Measurements from ENCODE around the gene PKDREJ. TPM values are rescaled to one million over a fixed set of nuclear protein-coding genes. Genes with fewer than 3 reads are reported as not detected.

The PKDREJ gene
- total RNA-seq, 1 experiment from 2014 or later = not detected

GRCh38 chr22:46251266-46251665, 11.9 kb downstream of the PKDREJ start:
- CTCF ChIA-PET = no interaction called here
- H3K36me3 ChIP-seq (ENCODE audit: control insufficient read depth, insufficient read depth, low read length) = no peaks in the 10 kb centered on the region
- ATAC-seq (no peak), DNase-seq (ENCODE audit: low read depth, low spot score) (no peak)
- no peaks in the 10 kb centered on the region for H3K9me3 ChIP-seq (ENCODE audit: control insufficient read depth, insufficient read depth, low read depth, low read length)
- H3K4me3 ChIP-seq (ENCODE audit: low read depth in 2 of 2, low read length in 2 of 2) = peak overlapping the region; percentile 68 to 70
- intact Hi-C loops (cut with micrococcal nuclease; ENCODE audit: unreplicated experiment) (no loop called here), in situ Hi-C loops (cut with HindIII; ENCODE audit: low pct_unique_long_range_greater_than_20kb, low sequenced_read_pairs) (no loop called here)
- peak overlapping the region; percentile 78 for H3K27ac ChIP-seq (ENCODE audit: low read length)
- BruUV-seq (replicated peaks) = no TSS peak
- peaks cover 7% of the 10 kb centered on the region; the same call in 1 of the 2 replicates for H3K4me1 ChIP-seq (ENCODE audit: control insufficient read depth, insufficient read depth, low read length)
- TF ChIP-seq CTCF (IDR thresholded peaks at IDR 0.05) = no peak
- no peak for TF ChIP-seq SIN3A (IDR thresholded peaks at IDR 0.05; ENCODE audit: borderline replicate concordance, insufficient read depth, low read depth, low read length)
- TF ChIP-seq POLR2AphosphoS5 (IDR thresholded peaks at IDR 0.05; ENCODE audit: low read depth, low read length) = no peak
- TF ChIP-seq REST (IDR thresholded peaks at IDR 0.05; ENCODE audit: insufficient read depth in 1 of 2, low read depth in 2 of 2, low read length in 1 of 2) = no peak
- no peak for TF ChIP-seq TCF7L2 (IDR thresholded peaks at IDR 0.05; ENCODE audit: low read depth, low read length)
- POLR2A ChIA-PET = no interaction called here
- H3K27me3 ChIP-seq (ENCODE audit: control insufficient read depth, insufficient read depth, low read length) = no peaks in the 10 kb centered on the region

GRCh38 chr22:46250783-46251125, 12.4 kb downstream of the PKDREJ start:
- H3K4me1 ChIP-seq (ENCODE audit: control insufficient read depth, insufficient read depth, low read length) = peaks cover 7% of the 10 kb centered on the region; the same call in 1 of the 2 replicates
- intact Hi-C loops (cut with micrococcal nuclease; ENCODE audit: unreplicated experiment) (no loop called here), in situ Hi-C loops (cut with HindIII; ENCODE audit: low pct_unique_long_range_greater_than_20kb, low sequenced_read_pairs) (no loop called here)
- no peak for DNase-seq (ENCODE audit: low read depth, low spot score)
- H3K9me3 ChIP-seq (ENCODE audit: control insufficient read depth, insufficient read depth, low read depth, low read length) = no peaks in the 10 kb centered on the region
- H3K36me3 ChIP-seq (ENCODE audit: control insufficient read depth, insufficient read depth, low read length) = no peaks in the 10 kb centered on the region
- BruUV-seq (replicated peaks) = no TSS peak
- H3K4me3 ChIP-seq (ENCODE audit: low read depth in 2 of 2, low read length in 2 of 2) = peak overlapping the region; percentile 68 to 70
- peak overlapping the region; percentile 78 for H3K27ac ChIP-seq (ENCODE audit: low read length)
- POLR2A ChIA-PET = no interaction called here
- no peaks in the 10 kb centered on the region for H3K27me3 ChIP-seq (ENCODE audit: control insufficient read depth, insufficient read depth, low read length)
- no peak for TF ChIP-seq TCF7L2 (IDR thresholded peaks at IDR 0.05; ENCODE audit: low read depth, low read length)
- no peak for TF ChIP-seq SIN3A (IDR thresholded peaks at IDR 0.05; ENCODE audit: borderline replicate concordance, insufficient read depth, low read depth, low read length)
- no peak for TF ChIP-seq REST (IDR thresholded peaks at IDR 0.05; ENCODE audit: insufficient read depth in 1 of 2, low read depth in 2 of 2, low read length in 1 of 2)
- TF ChIP-seq CTCF (IDR thresholded peaks at IDR 0.05) = no peak
- TF ChIP-seq POLR2AphosphoS5 (IDR thresholded peaks at IDR 0.05; ENCODE audit: low read depth, low read length) = no peak
- CTCF ChIA-PET = no interaction called here
- ATAC-seq = no peak; the same call in none of the 2 replicates
